Fibroblast of the aortic adventitia (primary cell): Measurements from ENCODE around the gene SYT17. TPM values are rescaled to one million over a fixed set of nuclear protein-coding genes. Genes with fewer than 3 reads are reported as not detected.

ENCODE experiments used
- DNase-seq: peaks from one replicate; pipeline ENCODE4 v3.0.0-alpha.2; 2010; ENCODE audit warnings: low read depth
- H3K4me3 ChIP-seq: 2 replicates; pipeline ENCODE4 v1.5.1; 2011; ENCODE audit warnings: low read depth, mild to moderate bottlenecking, control low read depth, low read length, moderate library complexity
- total RNA-seq: library from RNA; depleted of rRNA; stranded (reverse); fragments of >200 nt; gene quantifications from 2 replicates; pipeline ENCODE4 v1.2.3, GENCODE V29; 2012; ENCODE audit warnings: low replicate concordance
- TF ChIP-seq, protein P1 (sequence below): IDR thresholded peaks from 2 replicates; pipeline ENCODE4 v1.5.1; 2011; ENCODE audit warnings: mild to moderate bottlenecking, low read length, control low read depth, inconsistent platforms; ENCODE audit not compliant: insufficient read depth

Gene SYT17
- total RNA-seq, 1 donor, result under 0.01 TPM

- no peak for DNase-seq
- no peak overlapping the region for H3K4me3 ChIP-seq
- TF ChIP-seq, protein P1, sequence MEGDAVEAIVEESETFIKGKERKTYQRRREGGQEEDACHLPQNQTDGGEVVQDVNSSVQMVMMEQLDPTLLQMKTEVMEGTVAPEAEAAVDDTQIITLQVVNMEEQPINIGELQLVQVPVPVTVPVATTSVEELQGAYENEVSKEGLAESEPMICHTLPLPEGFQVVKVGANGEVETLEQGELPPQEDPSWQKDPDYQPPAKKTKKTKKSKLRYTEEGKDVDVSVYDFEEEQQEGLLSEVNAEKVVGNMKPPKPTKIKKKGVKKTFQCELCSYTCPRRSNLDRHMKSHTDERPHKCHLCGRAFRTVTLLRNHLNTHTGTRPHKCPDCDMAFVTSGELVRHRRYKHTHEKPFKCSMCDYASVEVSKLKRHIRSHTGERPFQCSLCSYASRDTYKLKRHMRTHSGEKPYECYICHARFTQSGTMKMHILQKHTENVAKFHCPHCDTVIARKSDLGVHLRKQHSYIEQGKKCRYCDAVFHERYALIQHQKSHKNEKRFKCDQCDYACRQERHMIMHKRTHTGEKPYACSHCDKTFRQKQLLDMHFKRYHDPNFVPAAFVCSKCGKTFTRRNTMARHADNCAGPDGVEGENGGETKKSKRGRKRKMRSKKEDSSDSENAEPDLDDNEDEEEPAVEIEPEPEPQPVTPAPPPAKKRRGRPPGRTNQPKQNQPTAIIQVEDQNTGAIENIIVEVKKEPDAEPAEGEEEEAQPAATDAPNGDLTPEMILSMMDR, result no peak
These were observed 35.1 kb upstream of the SYT17 start for GRCh38 chr16:19132898-19133297.

DNA sequence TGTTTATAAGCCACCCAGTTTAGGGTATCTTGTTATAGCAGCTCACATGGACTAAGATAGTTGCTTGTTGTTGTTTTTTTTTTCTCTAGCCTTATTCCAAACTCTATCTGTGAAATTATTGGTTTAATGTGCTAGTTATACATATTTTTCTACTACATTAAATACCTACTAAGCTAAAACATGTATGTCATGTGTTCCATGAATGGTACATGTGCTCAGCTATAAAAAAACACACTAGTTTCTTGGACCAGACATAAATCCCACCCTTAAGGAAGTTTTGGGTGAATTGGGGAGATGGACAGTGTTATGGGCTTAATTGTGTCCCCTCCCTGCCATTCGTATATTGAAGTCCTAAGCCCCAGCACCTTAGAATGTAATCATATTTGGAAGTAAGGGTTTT, 34.4 kb upstream of the SYT17 start:
- no peak for DNase-seq
- TF ChIP-seq, protein P1, result no peak
- no peak overlapping the region for H3K4me3 ChIP-seq

- no peak overlapping the region for H3K4me3 ChIP-seq
- no peak for DNase-seq
- TF ChIP-seq, protein P1, result no peak
These were observed 32.7 kb upstream of the SYT17 start for GRCh38 chr16:19135201-19135842.

- TF ChIP-seq, protein P1, result no peak
- no peak overlapping the region for H3K4me3 ChIP-seq
- no peak for DNase-seq
These were observed 32.1 kb upstream of the SYT17 start for GRCh38 chr16:19135896-19136438.

GRCh38 chr16:19136549-19137196, 31.4 kb upstream of the SYT17 start:
- H3K4me3 ChIP-seq, result no peak overlapping the region
- peak; percentile 25 for DNase-seq
- TF ChIP-seq, protein P1, result no peak

GRCh38 chr16:19137201-19138128, 30.6 kb upstream of the SYT17 start:
- no peak overlapping the region for H3K4me3 ChIP-seq
- TF ChIP-seq, protein P1, result no peak
- DNase-seq, result peak; percentile 28
